Right hindlimb (tissue), 1 donor: ENCODE results near the gene HSD17B8.
A peak's percentile ranks its signal among the peaks of the same experiment; 100 is the strongest.

Experiments used
- DNase-seq: peaks from one replicate; pipeline ENCODE4 v3.0.0-alpha.2; 2018

HSD17B8 gene

DNA sequence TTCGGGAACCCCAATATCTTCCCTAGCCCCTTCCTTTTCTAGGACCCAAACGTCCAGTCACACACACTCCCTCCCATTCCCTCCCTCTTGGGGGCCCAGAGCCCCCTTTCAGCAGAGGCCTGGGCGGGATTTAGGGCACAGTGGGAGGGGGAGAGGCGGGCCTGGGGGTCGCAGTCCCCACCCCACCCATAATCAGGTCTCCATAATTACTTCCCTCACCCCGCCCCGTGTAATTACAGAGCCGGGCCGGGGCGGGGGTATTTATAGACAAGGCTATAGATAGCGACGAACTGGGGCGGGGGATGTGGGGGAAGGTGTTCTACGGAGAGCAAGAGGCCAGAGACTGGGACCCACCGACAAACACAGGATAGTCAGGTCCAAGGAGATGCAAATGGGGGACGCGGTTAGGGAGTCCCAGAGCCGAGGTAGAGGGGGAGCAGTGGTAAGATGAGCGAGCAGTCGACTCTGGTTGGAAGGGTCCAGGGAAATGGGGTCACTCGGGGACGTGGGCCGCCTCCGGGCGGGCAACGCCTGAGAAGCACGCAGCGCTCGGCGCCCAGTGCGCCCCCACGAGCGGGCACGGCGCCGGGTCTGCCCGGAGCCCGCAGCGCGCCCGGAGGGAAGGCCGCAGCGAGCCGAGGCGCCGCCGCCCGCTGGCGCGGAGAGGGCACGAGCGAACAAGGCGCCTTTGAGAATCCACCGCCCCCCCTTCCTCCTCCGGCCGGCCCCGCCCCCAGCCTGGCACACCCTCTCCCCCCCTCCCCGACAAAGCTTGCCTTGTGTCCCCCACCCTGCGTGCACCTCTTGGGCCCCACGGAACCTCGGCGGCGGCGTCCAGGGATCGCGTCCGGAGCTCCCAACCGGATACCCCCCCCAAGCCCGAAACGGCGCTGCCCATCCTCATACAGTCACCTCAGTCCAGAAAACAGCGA lies 11.5 kb upstream of the HSD17B8 start:
- DNase-seq: peak; percentile 72

DNA sequence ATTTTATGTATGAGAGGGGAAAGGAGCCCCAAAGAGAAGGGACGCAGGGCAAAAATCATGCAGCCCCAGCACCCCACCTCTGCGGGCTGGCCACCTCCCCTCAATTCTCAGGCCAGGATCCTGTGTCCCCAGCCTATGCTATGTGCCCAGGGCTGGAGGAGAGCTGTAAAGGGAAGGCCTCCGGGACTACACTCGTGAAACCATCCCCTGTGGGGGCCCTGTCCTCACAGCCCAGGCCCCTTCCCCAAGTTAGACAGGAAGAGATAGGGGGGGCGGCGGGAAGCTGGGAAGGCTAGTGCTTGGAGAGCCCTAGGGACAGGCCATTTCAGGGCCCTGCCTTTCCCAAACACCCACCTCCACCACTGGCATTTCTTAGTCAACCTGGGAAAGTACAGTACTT lies 10.8 kb upstream of the HSD17B8 start:
- DNase-seq: no peak

DNA sequence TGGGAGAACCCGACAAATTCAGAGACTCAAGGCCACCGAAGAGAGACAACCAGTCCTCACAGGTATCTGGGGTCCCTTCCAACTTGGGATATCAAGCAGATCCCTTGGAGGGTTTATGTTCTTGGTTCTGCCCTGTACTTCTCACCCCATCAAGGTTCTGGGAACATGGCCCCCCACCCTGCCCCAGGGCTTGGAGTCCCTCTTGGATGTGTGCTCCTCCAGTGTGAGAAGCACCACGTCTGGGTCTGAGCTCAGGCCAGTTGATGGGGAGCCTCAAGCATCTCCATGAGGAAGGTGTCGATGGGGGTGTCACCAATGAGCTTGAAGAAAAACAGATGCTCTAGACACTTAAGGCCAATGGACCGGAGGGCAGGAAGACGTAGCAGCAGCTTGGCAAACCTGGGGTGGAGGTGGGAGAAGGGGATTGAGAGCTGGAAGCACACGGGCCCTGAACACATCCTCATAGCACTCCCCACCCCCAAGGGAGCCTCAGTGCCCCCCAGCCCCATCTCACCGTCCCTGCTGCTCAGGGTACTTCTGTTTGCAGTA lies 9.9 kb upstream of the HSD17B8 start:
- no peak for DNase-seq

DNA sequence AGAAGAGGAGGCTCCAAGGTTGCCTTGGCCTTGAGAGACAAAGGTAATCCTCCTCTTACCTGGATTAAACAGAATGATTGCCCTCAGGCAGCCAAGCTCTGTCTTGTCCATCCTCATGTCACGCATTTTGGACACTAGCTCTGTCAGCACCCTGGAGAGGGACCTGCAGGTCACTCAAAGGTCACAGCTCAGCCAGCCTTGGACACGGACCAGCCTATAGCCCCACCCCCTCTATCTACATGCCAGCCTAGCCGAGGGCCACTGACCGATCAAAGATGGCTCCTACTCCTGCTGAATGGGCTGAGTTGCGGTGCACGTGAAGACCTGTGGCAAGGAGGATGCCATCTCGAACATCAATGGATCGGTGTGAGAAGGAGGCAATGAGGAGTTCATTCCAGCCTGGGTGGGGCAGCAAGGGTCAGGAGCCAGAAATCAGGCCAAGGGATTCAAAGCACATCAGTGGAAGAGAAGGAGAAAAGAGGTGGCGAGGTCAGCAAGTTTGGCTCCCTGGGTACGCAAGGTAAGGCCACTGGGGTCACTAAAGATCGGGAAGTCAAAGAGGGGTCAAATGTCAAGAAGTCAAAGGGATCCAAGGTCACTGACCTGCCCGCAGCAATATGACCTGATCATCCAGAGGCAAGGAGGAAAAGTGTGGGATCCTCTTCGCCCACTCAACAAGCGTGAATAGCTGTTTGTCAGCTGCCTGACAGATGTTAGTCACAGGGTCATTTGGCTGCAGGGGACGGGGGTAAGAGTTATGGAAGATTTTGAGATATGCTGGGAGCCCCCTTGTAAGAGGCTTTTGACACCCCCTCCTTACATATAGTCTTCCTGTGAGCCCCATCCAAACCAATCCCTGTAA lies 8.9 kb upstream of the HSD17B8 start:
- peak; percentile 20 for DNase-seq

DNA sequence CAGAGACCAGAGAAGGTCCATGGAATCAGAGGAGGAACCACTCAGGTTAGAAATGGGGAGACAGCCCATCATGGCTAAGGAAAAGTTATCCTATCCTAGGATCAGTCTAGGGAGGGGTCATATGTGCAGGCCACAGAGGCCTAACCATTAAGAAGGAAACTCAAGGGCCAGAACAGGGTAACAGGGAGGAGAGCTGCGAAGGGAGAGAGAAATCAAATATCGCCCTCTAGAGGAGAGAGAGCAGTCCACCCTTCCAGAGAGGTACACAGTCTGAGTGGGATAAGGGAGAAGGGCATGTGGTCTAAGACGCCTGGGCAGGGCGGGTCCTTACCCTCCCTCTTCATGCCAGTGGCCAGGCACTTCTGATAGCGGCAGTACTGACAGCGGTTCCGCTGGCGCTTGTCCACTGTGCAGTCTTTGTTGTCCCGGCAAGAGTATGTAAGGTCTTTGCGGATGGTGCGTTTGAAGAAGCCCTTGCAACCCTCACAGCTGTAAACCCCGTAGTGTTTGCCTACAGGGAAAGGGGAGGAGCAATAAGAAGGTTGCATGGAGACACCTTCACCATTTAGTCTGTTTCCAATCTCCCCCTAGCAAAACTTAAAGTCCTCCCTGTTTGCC lies 6.9 kb upstream of the HSD17B8 start:
- peak; percentile 40 for DNase-seq

DNA sequence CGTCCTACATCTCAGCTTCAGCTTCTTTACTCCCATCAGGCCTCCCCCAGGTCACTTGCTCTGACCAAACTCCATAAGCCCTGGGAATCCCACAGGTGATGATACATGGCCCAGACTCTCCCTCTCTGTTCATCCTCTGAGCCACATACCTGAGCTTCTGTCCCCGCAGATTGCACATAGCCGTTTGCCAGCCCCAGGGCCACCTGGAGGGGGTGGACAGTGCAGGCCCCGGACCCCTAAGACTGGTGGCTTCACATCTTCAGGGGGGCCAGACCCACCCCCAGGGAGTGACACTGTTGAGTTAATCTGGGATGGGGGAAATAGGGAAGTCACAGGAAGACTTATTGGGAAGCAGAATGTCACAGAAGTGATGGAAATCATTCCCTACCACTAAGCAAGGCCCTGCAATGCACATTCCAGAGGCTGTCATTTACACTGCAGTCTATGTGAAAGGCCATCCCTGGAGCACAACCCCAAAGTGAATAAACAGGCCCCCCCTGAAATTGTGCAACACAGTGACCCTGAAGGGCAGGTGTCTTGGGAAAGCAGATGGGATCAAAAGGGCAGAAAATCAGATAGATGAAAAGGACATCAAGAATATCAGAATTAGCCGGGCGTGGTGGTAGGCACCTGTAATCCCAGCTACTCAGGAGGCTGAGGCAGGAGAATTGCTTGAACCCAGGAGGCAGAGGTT lies 6.1 kb upstream of the HSD17B8 start:
- peak; percentile 12 for DNase-seq

DNA sequence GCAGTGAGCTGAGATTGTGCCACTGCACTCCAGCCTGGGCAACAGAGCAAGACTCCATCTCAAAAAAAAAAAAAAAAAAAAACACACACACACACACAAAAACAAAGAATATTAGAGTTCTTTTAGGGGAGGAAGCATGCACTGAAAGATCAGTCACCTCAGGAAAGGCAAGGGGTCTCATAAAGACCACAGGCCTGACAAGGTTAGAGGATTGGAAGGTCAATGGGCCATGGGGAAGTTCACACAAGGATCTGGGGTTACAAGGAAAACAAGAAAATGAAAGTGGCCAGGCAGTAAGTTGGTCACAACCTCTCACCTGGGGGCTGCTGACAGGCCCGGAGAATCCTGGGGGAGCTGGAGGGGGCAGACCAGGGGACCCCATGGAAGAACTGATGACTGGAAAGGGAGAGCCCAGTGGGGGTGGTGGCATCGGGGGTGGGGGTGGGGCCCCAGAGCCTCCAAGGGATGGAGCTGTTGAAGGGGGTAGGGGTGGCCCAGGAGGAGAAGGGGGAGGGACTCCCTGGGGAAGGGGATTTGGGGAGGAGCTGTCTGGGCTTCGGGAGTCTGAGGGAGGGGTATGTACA lies 5.5 kb upstream of the HSD17B8 start:
- DNase-seq: peak; percentile 19

DNA sequence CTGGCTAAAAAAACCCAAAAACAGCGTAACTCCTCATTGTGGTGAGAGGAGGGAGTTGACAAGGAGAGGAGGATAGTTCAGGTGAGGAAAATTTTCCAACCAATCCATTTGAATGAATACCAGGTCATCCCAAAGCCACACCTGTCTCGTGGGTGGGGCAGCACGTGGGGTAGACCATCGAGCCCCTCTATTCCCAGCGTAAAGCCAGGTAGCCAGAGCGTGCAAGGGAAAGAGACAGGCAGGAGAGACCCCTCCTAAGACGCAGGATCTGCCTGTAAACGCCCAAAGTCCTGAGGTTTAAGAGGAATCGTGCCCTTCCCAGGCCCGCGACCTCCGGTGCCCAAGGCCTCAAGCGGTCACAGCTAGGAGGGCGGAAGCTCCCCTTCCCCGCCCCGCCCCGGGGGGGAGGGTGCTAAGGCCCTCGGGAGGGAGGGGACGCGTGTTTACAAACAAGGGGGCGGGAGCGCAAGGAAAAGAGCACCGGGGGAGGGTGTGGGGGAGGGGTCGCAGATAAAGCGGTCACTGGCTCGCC lies 4.7 kb upstream of the HSD17B8 start:
- DNase-seq: no peak

DNA sequence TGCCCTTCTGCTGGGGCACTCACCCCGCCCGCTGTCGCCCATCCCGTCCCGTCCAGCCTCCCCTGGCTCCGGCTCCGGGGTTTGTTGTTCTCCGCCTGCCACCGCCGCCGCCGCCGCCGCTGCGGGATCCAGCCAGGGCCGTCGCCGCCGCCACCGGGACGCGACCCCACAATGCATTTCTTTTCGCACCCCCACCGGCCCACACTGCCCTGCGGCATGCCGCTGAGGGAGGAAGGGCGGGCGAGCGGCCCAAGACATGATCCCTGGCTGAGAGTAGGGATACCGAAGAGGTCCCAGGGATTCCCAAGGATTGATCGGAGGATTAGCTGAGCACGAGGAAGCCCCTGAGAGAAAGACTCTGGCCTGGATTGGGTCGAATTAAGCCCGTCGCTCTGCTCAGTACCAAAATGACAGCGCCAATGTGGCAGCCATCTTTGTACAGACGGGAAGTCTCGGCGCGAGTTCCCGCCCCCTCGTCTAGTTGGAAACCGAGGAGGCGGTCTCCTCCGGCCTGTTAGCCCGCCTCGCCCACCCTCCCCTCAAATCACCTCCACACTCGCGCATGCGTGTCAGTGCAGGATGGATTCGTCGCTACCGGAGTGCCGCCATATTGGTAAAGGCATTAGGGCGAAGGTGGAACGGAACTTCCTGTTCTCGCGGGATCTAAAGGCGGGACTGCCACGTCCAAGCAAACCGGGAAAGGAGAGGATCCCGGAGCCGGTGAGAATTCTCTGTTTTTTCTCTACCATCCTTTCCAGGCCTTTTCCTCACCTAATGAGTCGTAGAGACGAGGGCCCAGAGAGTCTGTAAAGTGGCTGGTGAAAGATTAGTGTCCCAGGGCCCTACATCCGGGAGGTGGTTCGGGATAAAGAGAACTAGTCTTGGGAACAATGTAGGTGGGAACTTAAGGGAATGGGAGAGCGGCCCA lies 4.0 kb upstream of the HSD17B8 start, which contains the start of the genes RXRB and SLC39A7:
Gene RXRB, minus strand, starts transcription at position 447 of the 928 bp plus-strand sequence. Its CDS starts 189 bp downstream, at position 258.
Gene SLC39A7, plus strand, starts transcription at position 649 of the 928 bp plus-strand sequence. CDS start 379 bp downstream, outside the sequence.
- DNase-seq: peak; percentile 100

DNA sequence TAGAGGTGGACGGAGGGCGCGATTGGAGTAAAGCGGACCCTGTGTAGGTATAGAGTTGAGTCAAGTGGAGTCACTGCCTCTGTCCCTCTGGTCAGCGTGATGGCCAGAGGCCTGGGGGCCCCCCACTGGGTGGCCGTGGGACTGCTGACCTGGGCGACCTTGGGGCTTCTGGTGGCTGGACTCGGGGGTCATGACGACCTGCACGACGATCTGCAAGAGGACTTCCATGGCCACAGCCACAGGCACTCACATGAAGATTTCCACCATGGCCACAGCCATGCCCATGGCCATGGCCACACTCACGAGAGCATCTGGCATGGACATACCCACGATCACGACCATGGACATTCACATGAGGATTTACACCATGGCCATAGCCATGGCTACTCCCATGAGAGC lies 3.3 kb upstream of the HSD17B8 start:
- no peak for DNase-seq

DNA sequence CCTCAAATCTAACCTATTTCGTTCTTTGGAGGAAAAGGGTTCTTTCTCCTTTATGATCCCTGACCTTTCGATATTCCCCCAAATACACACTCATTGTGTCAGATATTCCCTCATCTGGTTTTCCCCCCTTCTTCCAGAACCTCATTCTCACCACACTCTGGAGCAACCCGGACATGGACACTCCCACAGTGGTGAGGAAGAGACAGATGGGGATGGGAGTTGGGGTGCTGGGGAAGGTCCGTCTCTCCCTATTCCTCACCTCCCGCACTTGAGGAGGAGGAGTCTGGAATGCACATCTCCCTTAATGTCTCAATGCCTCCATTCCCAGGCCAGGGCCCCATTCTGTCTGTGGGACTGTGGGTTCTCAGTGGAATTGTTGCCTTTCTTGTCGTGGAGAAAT lies 2.5 kb upstream of the HSD17B8 start:
- peak; percentile 16 for DNase-seq

DNA sequence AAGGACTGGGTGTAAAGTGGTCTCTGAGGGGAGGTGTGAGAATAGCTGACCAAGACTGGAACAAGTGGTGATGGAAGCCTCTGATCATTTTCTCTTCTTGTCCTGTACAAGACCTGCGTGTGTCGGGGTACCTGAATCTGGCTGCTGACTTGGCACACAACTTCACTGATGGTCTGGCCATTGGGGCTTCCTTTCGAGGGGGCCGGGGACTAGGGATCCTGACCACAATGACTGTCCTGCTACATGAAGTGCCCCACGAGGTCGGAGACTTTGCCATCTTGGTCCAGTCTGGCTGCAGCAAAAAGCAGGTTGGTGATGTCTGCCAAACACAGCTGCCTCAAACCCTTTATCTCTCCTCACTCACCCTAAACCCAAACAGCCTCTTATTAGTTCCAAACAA lies 1.7 kb upstream of the HSD17B8 start:
- peak; percentile 15 for DNase-seq

DNA sequence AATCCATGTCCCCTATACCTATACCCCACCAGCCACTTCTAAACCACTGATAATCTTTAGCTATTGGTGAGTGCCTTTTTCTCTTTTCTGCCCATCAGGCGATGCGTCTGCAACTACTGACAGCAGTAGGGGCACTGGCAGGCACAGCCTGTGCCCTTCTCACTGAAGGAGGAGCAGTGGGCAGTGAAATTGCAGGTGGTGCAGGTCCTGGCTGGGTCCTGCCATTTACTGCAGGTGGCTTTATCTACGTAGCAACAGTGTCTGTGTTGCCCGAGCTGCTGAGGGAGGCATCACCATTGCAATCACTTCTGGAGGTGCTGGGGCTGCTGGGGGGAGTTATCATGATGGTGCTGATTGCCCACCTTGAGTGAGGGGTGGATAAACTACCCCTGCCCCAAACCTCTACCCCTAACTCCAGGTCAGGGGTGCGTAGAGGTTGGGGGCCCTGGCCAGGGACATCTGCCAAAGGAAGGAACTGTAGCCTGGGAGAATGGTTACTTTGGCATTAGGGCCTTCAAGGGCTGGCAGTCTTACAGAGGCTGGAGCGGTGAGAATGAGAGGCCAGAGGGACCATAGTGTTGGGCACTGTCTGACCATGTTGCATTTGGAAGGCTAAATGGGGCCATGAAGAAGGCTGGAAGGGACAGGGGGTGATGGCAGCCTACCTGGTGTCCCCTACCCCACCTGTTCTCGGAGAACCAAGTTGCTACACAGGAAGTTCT lies 851 bp upstream of the HSD17B8 start:
- DNase-seq: peak; percentile 14

DNA sequence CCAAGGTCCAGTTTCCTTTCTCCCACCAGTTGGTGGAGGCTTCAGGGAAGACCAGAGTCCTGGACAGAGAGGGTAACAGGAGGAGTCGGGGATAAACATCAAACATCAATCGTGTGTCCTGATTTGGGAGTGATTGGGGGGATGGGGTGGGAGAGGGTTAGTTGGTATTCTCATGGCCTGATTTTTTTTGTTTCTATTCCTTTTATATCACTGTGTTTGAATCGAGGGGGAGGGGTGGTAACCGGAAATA lies 365 bp upstream of the HSD17B8 start:
- no peak for DNase-seq

DNA sequence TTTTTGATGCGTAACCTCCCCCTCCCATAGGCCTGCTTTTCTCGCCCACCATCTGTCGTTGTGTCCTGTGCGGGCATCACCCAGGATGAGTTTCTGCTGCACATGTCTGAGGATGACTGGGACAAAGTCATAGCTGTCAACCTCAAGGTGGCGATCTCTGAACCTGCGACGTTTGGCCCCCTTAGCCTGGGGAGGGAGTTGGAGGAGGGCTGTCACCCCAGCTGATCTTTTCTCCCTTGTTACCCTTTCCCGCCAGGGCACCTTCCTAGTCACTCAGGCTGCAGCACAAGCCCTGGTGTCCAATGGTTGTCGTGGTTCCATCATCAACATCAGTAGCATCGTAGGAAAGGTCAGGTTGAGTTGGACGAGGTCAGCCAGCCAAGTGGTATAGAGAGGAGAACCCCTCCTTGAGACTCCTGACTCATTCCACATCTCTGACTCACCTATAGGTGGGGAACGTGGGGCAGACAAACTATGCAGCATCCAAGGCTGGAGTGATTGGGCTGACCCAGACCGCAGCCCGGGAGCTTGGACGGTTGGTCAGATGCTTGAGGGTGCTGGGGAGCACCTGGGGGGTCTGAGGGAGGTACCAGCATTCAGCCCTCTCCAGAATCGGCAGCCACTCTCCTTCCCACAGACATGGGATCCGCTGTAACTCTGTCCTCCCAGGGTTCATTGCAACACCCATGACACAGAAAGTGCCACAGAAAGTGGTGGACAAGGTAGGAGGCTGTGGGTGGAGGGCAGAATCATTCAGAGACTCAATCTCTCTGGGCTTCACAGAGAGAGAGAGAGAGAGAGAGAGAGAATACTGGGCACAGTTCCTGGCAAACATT lies 954 bp downstream of the HSD17B8 start:
- DNase-seq: peak; percentile 24

DNA sequence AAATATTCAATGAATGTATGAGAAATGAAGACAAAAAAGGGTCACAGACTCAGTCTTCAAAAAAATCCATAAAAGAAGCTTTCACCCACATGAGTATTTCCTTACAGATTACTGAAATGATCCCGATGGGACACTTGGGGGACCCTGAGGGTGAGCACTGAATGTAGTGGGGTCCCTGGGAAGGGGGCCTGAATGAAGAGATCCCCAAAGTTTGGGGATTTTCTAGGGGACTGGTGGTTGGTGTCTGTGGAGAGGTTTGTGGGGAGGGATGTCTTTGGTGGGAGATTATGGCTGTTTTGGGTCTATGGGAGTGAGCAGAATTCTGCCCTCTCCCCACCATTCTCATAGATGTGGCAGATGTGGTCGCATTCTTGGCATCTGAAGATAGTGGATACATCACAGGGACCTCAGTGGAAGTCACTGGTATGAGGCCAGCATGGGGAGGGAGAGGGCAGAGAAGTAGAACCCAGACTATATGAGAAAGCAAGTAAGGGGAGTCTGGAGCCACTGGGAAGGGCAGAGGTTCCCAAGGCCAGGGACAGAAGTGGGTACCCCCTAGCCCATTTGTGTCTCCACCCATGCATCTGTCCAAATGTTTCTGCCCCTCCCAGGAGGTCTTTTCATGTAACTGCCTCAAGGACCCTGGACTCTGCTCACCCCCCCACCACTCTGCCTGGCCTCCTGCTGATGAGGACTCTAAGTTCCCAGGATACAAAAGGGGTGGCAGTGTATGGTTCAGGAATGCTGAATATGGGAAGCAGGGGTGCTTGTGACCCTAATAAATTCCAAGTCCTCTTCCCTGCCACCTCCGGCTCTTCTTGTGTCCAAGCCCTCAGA lies 1.8 kb downstream of the HSD17B8 start:
- DNase-seq: no peak

DNA sequence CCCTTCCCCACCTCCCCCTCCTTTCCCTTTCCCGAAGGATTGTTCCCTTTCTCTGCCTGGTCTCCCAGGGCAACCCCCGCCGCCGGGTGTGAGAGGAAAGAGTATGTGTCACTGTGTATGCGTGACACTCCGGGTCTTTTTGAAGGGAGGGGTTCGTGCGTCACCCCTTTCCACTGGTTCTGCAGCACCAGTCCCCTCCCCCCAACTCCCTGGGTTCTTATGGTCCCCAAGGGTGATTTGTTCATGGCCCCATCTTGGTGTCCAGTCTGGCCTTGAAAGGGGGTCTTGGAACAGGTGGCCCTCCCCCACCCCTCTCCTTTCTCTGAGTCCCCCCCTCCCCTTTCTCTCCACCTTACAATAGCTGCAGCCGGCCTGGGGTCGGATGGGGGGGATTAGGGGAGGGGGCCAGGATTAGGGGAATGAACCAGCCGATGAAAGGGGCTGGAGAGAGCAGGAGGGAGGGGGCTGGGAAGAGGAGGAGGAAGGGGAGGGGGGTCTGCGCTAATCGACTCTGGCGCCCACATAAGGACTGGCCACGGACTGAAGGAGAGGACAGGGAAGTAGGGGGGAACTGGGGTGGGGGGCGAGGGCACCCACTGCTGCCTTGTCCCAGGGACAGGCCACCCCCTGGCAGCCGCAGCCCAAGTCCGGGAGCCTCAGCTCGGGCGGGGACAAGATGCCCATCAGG lies 2.6 kb downstream of the HSD17B8 start:
- peak; percentile 34 for DNase-seq
